ENCODE results near the gene TEX30. TPM values are rescaled to one million over a fixed set of nuclear protein-coding genes. Genes with fewer than 3 reads are reported as not detected.

The TEX30 gene
- total RNA-seq, 1 donor from 2014 or later: 5.8 TPM

- no peak for FAIRE-seq
- peaks cover 9% of the 10 kb centered on the region for H3K4me1 ChIP-seq (ENCODE audit: insufficient read depth, low read length)
- H3K4me3 ChIP-seq (ENCODE audit: insufficient read depth, low read depth, low read length): no peak overlapping the region
- H3K9ac ChIP-seq (ENCODE audit: low read length): no peak overlapping the region
- no peaks in the 10 kb centered on the region for H3K27me3 ChIP-seq (ENCODE audit: insufficient read depth, low read length)
- H4K20me1 ChIP-seq (ENCODE audit: insufficient read depth, low read length): peaks cover 3% of the 10 kb centered on the region
- H3K36me3 Mint-ChIP-seq (ENCODE audit: low read depth, unreplicated experiment): peaks cover 8% of the 10 kb centered on the region
- H3K4me2 ChIP-seq (ENCODE audit: low read length): no peak overlapping the region
- TF ChIP-seq EZH2 (IDR thresholded peaks at IDR 0.05; ENCODE audit: insufficient read depth, low read length) (no peak), CTCF (IDR thresholded peaks at IDR 0.05; ENCODE audit: insufficient read depth, low read depth, low read length) (no peak)
- no peaks in the 10 kb centered on the region for H3K9me3 ChIP-seq (ENCODE audit: insufficient read depth, low read depth, low read length)
- H3K9me3 Mint-ChIP-seq (ENCODE audit: unreplicated experiment): no peaks in the 10 kb centered on the region
- no peak overlapping the region for H3K27ac Mint-ChIP-seq (ENCODE audit: unreplicated experiment)
- H3K36me3 ChIP-seq (ENCODE audit: insufficient read depth, low read length): peaks cover 1% of the 10 kb centered on the region
- peaks cover 51% of the 10 kb centered on the region for H3K79me2 ChIP-seq (ENCODE audit: insufficient read depth, low read length)
- no peak overlapping the region for H3K4me3 Mint-ChIP-seq (ENCODE audit: unreplicated experiment)
- no peak overlapping the region for H3K27ac ChIP-seq (ENCODE audit: low read depth, low read length)
- H3K4me1 Mint-ChIP-seq (ENCODE audit: low read depth, unreplicated experiment): peaks cover 38% of the 10 kb centered on the region
- H2AFZ ChIP-seq (ENCODE audit: low read depth, low read length): no peak overlapping the region
- H3K27me3 Mint-ChIP-seq (ENCODE audit: low read depth, unreplicated experiment): no peaks in the 10 kb centered on the region
- no peak for DNase-seq (ENCODE audit: low read depth)
Measured at GRCh38 chr13:102816708-102817107, 43.1 kb upstream of the TEX30 start.

- no peaks in the 10 kb centered on the region for H3K9me3 ChIP-seq (ENCODE audit: insufficient read depth, low read depth, low read length)
- FAIRE-seq: no peak
- no peak overlapping the region for H2AFZ ChIP-seq (ENCODE audit: low read depth, low read length)
- no peaks in the 10 kb centered on the region for H3K27me3 Mint-ChIP-seq (ENCODE audit: low read depth, unreplicated experiment)
- H3K4me3 ChIP-seq (ENCODE audit: insufficient read depth, low read depth, low read length): no peak overlapping the region
- no peaks in the 10 kb centered on the region for H3K36me3 ChIP-seq (ENCODE audit: insufficient read depth, low read length)
- peaks cover 14% of the 10 kb centered on the region for H3K36me3 Mint-ChIP-seq (ENCODE audit: low read depth, unreplicated experiment)
- no peak overlapping the region for H3K9ac ChIP-seq (ENCODE audit: low read length)
- H3K4me2 ChIP-seq (ENCODE audit: low read length): no peak overlapping the region
- H3K9me3 Mint-ChIP-seq (ENCODE audit: unreplicated experiment): no peaks in the 10 kb centered on the region
- peaks cover 38% of the 10 kb centered on the region for H3K4me1 Mint-ChIP-seq (ENCODE audit: low read depth, unreplicated experiment)
- H3K27ac Mint-ChIP-seq (ENCODE audit: unreplicated experiment): no peak overlapping the region
- H3K79me2 ChIP-seq (ENCODE audit: insufficient read depth, low read length): peaks cover 59% of the 10 kb centered on the region
- no peak for DNase-seq (ENCODE audit: low read depth)
- no peak overlapping the region for H3K4me3 Mint-ChIP-seq (ENCODE audit: unreplicated experiment)
- no peaks in the 10 kb centered on the region for H3K27me3 ChIP-seq (ENCODE audit: insufficient read depth, low read length)
- no peak for TF ChIP-seq CTCF (IDR thresholded peaks at IDR 0.05; ENCODE audit: insufficient read depth, low read depth, low read length)
- TF ChIP-seq EZH2 (IDR thresholded peaks at IDR 0.05; ENCODE audit: insufficient read depth, low read length): no peak
- peaks cover 3% of the 10 kb centered on the region for H4K20me1 ChIP-seq (ENCODE audit: insufficient read depth, low read length)
- peaks cover 9% of the 10 kb centered on the region for H3K4me1 ChIP-seq (ENCODE audit: insufficient read depth, low read length)
- no peak overlapping the region for H3K27ac ChIP-seq (ENCODE audit: low read depth, low read length)
Measured at GRCh38 chr13:102815788-102816187, 42.2 kb upstream of the TEX30 start.

GRCh38 chr13:102814793-102815192, 41.2 kb upstream of the TEX30 start:
- Mint-ChIP-seq H3K36me3 (ENCODE audit: low read depth, unreplicated experiment) (peaks cover 12% of the 10 kb centered on the region), H3K27ac (ENCODE audit: unreplicated experiment) (no peak overlapping the region), H3K9me3 (ENCODE audit: unreplicated experiment) (no peaks in the 10 kb centered on the region), H3K4me3 (ENCODE audit: unreplicated experiment) (no peak overlapping the region), H3K4me1 (ENCODE audit: low read depth, unreplicated experiment) (peaks cover 38% of the 10 kb centered on the region), H3K27me3 (ENCODE audit: low read depth, unreplicated experiment) (no peaks in the 10 kb centered on the region)
- Histone ChIP-seq H3K9ac (ENCODE audit: low read length) (no peak overlapping the region), H3K27ac (ENCODE audit: low read depth, low read length) (no peak overlapping the region), H3K36me3 (ENCODE audit: insufficient read depth, low read length) (peaks cover 3% of the 10 kb centered on the region), H3K27me3 (ENCODE audit: insufficient read depth, low read length) (no peaks in the 10 kb centered on the region), H3K4me1 (ENCODE audit: insufficient read depth, low read length) (peaks cover 9% of the 10 kb centered on the region), H4K20me1 (ENCODE audit: insufficient read depth, low read length) (peaks cover 3% of the 10 kb centered on the region), H3K79me2 (ENCODE audit: insufficient read depth, low read length) (peaks cover 67% of the 10 kb centered on the region), H2AFZ (ENCODE audit: low read depth, low read length) (no peak overlapping the region), H3K9me3 (ENCODE audit: insufficient read depth, low read depth, low read length) (no peaks in the 10 kb centered on the region), H3K4me3 (ENCODE audit: insufficient read depth, low read depth, low read length) (no peak overlapping the region), H3K4me2 (ENCODE audit: low read length) (no peak overlapping the region)
- DNase-seq (ENCODE audit: low read depth) (no peak), FAIRE-seq (no peak)
- TF ChIP-seq CTCF (IDR thresholded peaks at IDR 0.05; ENCODE audit: insufficient read depth, low read depth, low read length): no peak
- no peak for TF ChIP-seq EZH2 (IDR thresholded peaks at IDR 0.05; ENCODE audit: insufficient read depth, low read length)

Data from astrocyte (in vitro differentiated cells and primary cell).